NT2/D1 (cell line): Measurements from ENCODE around the gene LANCL2.

Source experiments
- YY1 ChIP-seq: IDR thresholded peaks from 2 replicates; pipeline ENCODE4 v1.6.1; 2011; ENCODE audit not compliant: insufficient read length, insufficient read depth
- ZNF274 ChIP-seq: IDR thresholded peaks from 2 replicates; pipeline ENCODE4 v1.6.1; 2011; ENCODE audit warnings: mild to moderate bottlenecking, low read depth, low read length

- no peak for TF ChIP-seq YY1
- no peak for TF ChIP-seq ZNF274
These were observed 61.5 kb downstream of the LANCL2 start for GRCh38 chr7:55426676-55427075.
